WI38 (cell line): Measurements from ENCODE around the gene MACROD2.

Source experiments
- H3K4me3 ChIP-seq: 2 replicates; pipeline ENCODE4 v1.5.1; 2011; ENCODE audit warnings: low read depth, mild to moderate bottlenecking, control low read depth, low read length
- TF ChIP-seq, protein P1 (sequence below): IDR thresholded peaks from 2 replicates; pipeline ENCODE4 v1.5.1; 2012; ENCODE audit warnings: low read depth, mild to moderate bottlenecking, control low read depth, low read length

Gene MACROD2

DNA sequence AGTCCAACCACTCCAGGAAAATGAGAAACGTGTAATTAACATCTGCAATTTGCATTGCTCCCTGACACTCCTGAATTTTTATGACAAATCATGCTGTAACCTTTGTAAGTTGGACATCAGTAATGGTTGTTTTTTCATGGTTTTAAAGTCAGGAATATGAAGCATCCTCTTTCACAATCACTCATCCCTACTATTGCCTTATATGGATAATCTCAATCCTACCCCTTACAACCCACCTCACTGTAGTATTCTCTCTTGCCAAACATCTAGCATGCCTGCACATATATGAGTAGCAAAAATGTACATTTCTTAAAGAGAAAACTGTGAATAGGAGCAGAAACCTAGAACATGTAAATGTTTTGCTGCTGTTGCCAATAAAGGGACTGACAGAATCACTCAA is 1848.5 kb downstream of the MACROD2 start:
- H3K4me3 ChIP-seq: no peak overlapping the region
- TF ChIP-seq, protein P1, sequence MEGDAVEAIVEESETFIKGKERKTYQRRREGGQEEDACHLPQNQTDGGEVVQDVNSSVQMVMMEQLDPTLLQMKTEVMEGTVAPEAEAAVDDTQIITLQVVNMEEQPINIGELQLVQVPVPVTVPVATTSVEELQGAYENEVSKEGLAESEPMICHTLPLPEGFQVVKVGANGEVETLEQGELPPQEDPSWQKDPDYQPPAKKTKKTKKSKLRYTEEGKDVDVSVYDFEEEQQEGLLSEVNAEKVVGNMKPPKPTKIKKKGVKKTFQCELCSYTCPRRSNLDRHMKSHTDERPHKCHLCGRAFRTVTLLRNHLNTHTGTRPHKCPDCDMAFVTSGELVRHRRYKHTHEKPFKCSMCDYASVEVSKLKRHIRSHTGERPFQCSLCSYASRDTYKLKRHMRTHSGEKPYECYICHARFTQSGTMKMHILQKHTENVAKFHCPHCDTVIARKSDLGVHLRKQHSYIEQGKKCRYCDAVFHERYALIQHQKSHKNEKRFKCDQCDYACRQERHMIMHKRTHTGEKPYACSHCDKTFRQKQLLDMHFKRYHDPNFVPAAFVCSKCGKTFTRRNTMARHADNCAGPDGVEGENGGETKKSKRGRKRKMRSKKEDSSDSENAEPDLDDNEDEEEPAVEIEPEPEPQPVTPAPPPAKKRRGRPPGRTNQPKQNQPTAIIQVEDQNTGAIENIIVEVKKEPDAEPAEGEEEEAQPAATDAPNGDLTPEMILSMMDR: no peak

GRCh38 chr20:15847196-15847784 is 1852.0 kb downstream of the MACROD2 start:
- H3K4me3 ChIP-seq: no peak overlapping the region
- TF ChIP-seq, protein P1: no peak

DNA sequence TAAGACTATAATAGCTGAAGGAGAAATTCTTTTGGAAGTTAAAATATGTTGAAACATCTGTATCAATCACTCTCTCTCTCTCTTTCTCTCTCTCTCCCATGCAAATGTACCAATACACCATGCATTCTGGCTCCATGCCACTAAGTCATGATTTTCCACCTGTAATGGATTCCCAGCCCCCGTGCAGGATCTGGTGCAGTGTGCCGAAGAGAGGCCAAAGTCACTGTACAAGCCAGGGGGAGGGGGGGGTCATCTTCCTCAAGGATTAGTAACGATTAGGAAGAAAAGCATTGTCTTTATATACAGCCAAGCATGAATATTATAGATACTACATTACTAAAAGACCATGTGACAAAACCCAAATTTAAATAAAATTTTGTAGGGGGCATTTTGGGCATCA is 1852.8 kb downstream of the MACROD2 start:
- no peak overlapping the region for H3K4me3 ChIP-seq
- TF ChIP-seq, protein P1: no peak

- no peak overlapping the region for H3K4me3 ChIP-seq
- TF ChIP-seq, protein P1: no peak
Observed at GRCh38 chr20:15848995-15849610, 1853.8 kb downstream of the MACROD2 start.

GRCh38 chr20:15851576-15852215 is 1856.4 kb downstream of the MACROD2 start:
- no peak overlapping the region for H3K4me3 ChIP-seq
- TF ChIP-seq, protein P1: no peak

- TF ChIP-seq, protein P1: no peak
Observed at GRCh38 chr20:15854911-15855310, 1859.6 kb downstream of the MACROD2 start.

GRCh38 chr20:15857173-15857784 is 1862.0 kb downstream of the MACROD2 start:
- TF ChIP-seq, protein P1: no peak
- H3K4me3 ChIP-seq: no peak overlapping the region

More at GRCh38 chr20:15854911-15855310, 1859.6 kb downstream of the MACROD2 start:
- no peak overlapping the region for H3K4me3 ChIP-seq
